ENCODE data around the gene ABLIM2.

The ABLIM2 gene

GRCh38 chr4:8113611-8114377 is 44.8 kb downstream of the ABLIM2 start:
- TF ChIP-seq EZH2phosphoT487 (IDR thresholded peaks at IDR 0.05; ENCODE audit: low read length) (no peak), EZH2 (optimal IDR thresholded peaks at IDR 0.05; ENCODE audit: low read depth, low read length) (no peak)
- TF ChIP-seq, protein P1, sequence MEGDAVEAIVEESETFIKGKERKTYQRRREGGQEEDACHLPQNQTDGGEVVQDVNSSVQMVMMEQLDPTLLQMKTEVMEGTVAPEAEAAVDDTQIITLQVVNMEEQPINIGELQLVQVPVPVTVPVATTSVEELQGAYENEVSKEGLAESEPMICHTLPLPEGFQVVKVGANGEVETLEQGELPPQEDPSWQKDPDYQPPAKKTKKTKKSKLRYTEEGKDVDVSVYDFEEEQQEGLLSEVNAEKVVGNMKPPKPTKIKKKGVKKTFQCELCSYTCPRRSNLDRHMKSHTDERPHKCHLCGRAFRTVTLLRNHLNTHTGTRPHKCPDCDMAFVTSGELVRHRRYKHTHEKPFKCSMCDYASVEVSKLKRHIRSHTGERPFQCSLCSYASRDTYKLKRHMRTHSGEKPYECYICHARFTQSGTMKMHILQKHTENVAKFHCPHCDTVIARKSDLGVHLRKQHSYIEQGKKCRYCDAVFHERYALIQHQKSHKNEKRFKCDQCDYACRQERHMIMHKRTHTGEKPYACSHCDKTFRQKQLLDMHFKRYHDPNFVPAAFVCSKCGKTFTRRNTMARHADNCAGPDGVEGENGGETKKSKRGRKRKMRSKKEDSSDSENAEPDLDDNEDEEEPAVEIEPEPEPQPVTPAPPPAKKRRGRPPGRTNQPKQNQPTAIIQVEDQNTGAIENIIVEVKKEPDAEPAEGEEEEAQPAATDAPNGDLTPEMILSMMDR (IDR thresholded peaks at IDR 0.05; ENCODE audit: low read length): no peak
- Histone ChIP-seq H3K9ac (ENCODE audit: low read length) (no peak overlapping the region), H3K4me1 (ENCODE audit: low read length) (no peaks in the 10 kb centered on the region), H3F3A (ENCODE audit: insufficient read depth, low read length) (no peaks in the 10 kb centered on the region), H3K27ac (ENCODE audit: low read length) (no peak overlapping the region), H3K79me2 (ENCODE audit: low read length) (no peaks in the 10 kb centered on the region), H2AFZ (ENCODE audit: low read length) (no peak overlapping the region), H3K9me3 (replicated peaks; ENCODE audit: insufficient read depth, low read length) (no peaks in the 10 kb centered on the region), H3K27me3 (replicated peaks; ENCODE audit: insufficient read depth, low read length) (peaks cover 98% of the 10 kb centered on the region), H3K4me2 (ENCODE audit: low read depth, low read length) (no peak overlapping the region), H4K20me1 (ENCODE audit: insufficient read depth, low read length) (no peaks in the 10 kb centered on the region), H3K9me2 (replicated peaks; ENCODE audit: insufficient read depth, low read length) (no peaks in the 10 kb centered on the region), H3K36me3 (replicated peaks; ENCODE audit: insufficient read depth, low read length) (no peaks in the 10 kb centered on the region), H3K4me3 (ENCODE audit: low read length) (no peak overlapping the region)
- DNase-seq: no peak

- peaks cover 98% of the 10 kb centered on the region for H3K27me3 ChIP-seq (replicated peaks; ENCODE audit: insufficient read depth, low read length)
- H4K20me1 ChIP-seq (ENCODE audit: insufficient read depth, low read length): no peaks in the 10 kb centered on the region
- no peaks in the 10 kb centered on the region for H3K9me2 ChIP-seq (replicated peaks; ENCODE audit: insufficient read depth, low read length)
- no peak overlapping the region for H3K4me2 ChIP-seq (ENCODE audit: low read depth, low read length)
- no peaks in the 10 kb centered on the region for H3K4me1 ChIP-seq (ENCODE audit: low read length)
- no peaks in the 10 kb centered on the region for H3K79me2 ChIP-seq (ENCODE audit: low read length)
- DNase-seq: no peak
- no peaks in the 10 kb centered on the region for H3K9me3 ChIP-seq (replicated peaks; ENCODE audit: insufficient read depth, low read length)
- H3K27ac ChIP-seq (ENCODE audit: low read length): no peak overlapping the region
- no peak overlapping the region for H2AFZ ChIP-seq (ENCODE audit: low read length)
- H3F3A ChIP-seq (ENCODE audit: insufficient read depth, low read length): no peaks in the 10 kb centered on the region
- H3K4me3 ChIP-seq (ENCODE audit: low read length): no peak overlapping the region
- H3K36me3 ChIP-seq (replicated peaks; ENCODE audit: insufficient read depth, low read length): no peaks in the 10 kb centered on the region
- no peak overlapping the region for H3K9ac ChIP-seq (ENCODE audit: low read length)
- TF ChIP-seq, protein P1 (IDR thresholded peaks at IDR 0.05; ENCODE audit: low read length): no peak
- TF ChIP-seq EZH2phosphoT487 (IDR thresholded peaks at IDR 0.05; ENCODE audit: low read length) (no peak), EZH2 (optimal IDR thresholded peaks at IDR 0.05; ENCODE audit: low read depth, low read length) (no peak)
Measured at GRCh38 chr4:8112672-8113071, 45.9 kb downstream of the ABLIM2 start.

- no peak overlapping the region for H3K9ac ChIP-seq (ENCODE audit: low read length)
- H3K36me3 ChIP-seq (replicated peaks; ENCODE audit: insufficient read depth, low read length): no peaks in the 10 kb centered on the region
- no peaks in the 10 kb centered on the region for H3K4me1 ChIP-seq (ENCODE audit: low read length)
- DNase-seq: no peak
- H3K4me3 ChIP-seq (ENCODE audit: low read length): no peak overlapping the region
- H3K27me3 ChIP-seq (replicated peaks; ENCODE audit: insufficient read depth, low read length): peaks cover 98% of the 10 kb centered on the region
- H3K4me2 ChIP-seq (ENCODE audit: low read depth, low read length): no peak overlapping the region
- no peaks in the 10 kb centered on the region for H3K79me2 ChIP-seq (ENCODE audit: low read length)
- H3K9me2 ChIP-seq (replicated peaks; ENCODE audit: insufficient read depth, low read length): no peaks in the 10 kb centered on the region
- no peak overlapping the region for H3K27ac ChIP-seq (ENCODE audit: low read length)
- H3K9me3 ChIP-seq (replicated peaks; ENCODE audit: insufficient read depth, low read length): no peaks in the 10 kb centered on the region
- H2AFZ ChIP-seq (ENCODE audit: low read length): no peak overlapping the region
- TF ChIP-seq EZH2phosphoT487 (IDR thresholded peaks at IDR 0.05; ENCODE audit: low read length): no peak
- TF ChIP-seq EZH2 (optimal IDR thresholded peaks at IDR 0.05; ENCODE audit: low read depth, low read length): no peak
- TF ChIP-seq, protein P1 (IDR thresholded peaks at IDR 0.05; ENCODE audit: low read length): no peak
- no peaks in the 10 kb centered on the region for H3F3A ChIP-seq (ENCODE audit: insufficient read depth, low read length)
- H4K20me1 ChIP-seq (ENCODE audit: insufficient read depth, low read length): no peaks in the 10 kb centered on the region
Measured at GRCh38 chr4:8112036-8112576, 46.5 kb downstream of the ABLIM2 start.
